HepG2 (cell line): ENCODE results near the gene KIAA0825. TPM values are rescaled to one million over a fixed set of nuclear protein-coding genes. Genes with fewer than 3 reads are reported as not detected.
A peak's percentile ranks its signal among the peaks of the same experiment; 100 is the strongest.

ENCODE experiments used
- ATAC-seq: fragments of 200-7000 bp; cut with Tn5 transposase; 3 replicates; pipeline ENCODE4 v1.9.1; 2020; ENCODE audit warnings: mild to moderate bottlenecking, moderate library complexity
- BruUV-seq: library from RNA; stranded (reverse); fragments of 400-500 nt; replicated peaks from 2 replicates; lab custom pipeline; 2021; lab: Mats Ljungman, UMichigan
- CTCF ChIA-PET: fragments of 300-600 bp; formaldehyde crosslinking; extraction: SDS; loops from one replicate; lab custom pipeline; 2021; ENCODE audit warnings: low total read pairs, inconsistent platforms, low intra/inter-chr PET ratio; lab: Yijun Ruan, JAX
- POLR2A ChIA-PET: fragments of 350-600 bp; sonication (Branson Sonifier 250); formaldehyde crosslinking; loops from one replicate; lab custom pipeline; 2020; ENCODE audit warnings: antibody characterized with exemption, inconsistent platforms; lab: Yijun Ruan, JAX
- DNase-seq: peaks from one replicate; pipeline ENCODE4 v3.0.0-alpha.2; 2015; ENCODE audit warnings: low spot score
- FAIRE-seq: peaks from 3 replicates; lab custom pipeline; 2011; peaks lifted over from hg19 to GRCh38; lab: Jason Lieb, UNC
- H2AFZ ChIP-seq: one replicate; pipeline ENCODE4 v1.6.1; 2011; ENCODE audit warnings: low read length, inconsistent platforms
- H3K27ac ChIP-seq: fragments of 300-600 bp; 3 replicates; pipeline ENCODE4 v1.8.0; 2011; ENCODE audit warnings: mixed run types, mild to moderate bottlenecking, mixed read lengths, low read length, inconsistent platforms; ENCODE audit not compliant: insufficient read depth; ENCODE audit errors: extremely low read length
- H3K27me3 ChIP-seq, 2 experiments: fragments of 200-600 bp in 1 of 2; 2 replicates in 1 of 2; 3 replicates in 1 of 2; pipeline versions ENCODE4 v1.6.0 to v1.8.0; 2011; ENCODE audit warnings: low read length in 2 of 2, mild to moderate bottlenecking in 2 of 2, moderate library complexity in 2 of 2, inconsistent platforms in 1 of 2; ENCODE audit not compliant: insufficient read depth in 2 of 2, control insufficient read depth in 1 of 2
- H3K36me3 ChIP-seq, 2 experiments: fragments of 200-600 bp in 1 of 2; replicated peaks in 1 of 2; 2 replicates in 1 of 2; 3 replicates in 1 of 2; pipeline versions ENCODE4 v1.5.1 to v1.8.0; 2011; ENCODE audit warnings: low read length in 2 of 2, inconsistent platforms in 1 of 2; ENCODE audit not compliant: insufficient read depth in 2 of 2, control insufficient read depth in 1 of 2
- H3K4me1 ChIP-seq: 2 replicates; pipeline ENCODE4 v1.5.1; 2012; ENCODE audit warnings: low read length, inconsistent platforms; ENCODE audit not compliant: insufficient read depth
- H3K4me2 ChIP-seq: 2 replicates; pipeline ENCODE4 v1.6.0; 2011; ENCODE audit warnings: low read depth, low read length, inconsistent platforms
- H3K4me3 ChIP-seq, 3 experiments: fragments of 200-600 bp in 1 of 3; sonication (generic), shearing (Covaris generic) in 1 of 3; replicated peaks in 1 of 3; 2 replicates each; pipeline ENCODE4 v1.5.1; 2011 to 2016; ENCODE audit warnings: low read length in 3 of 3, inconsistent platforms in 2 of 3, low read depth in 2 of 3, mild to moderate bottlenecking in 2 of 3, control low read depth in 1 of 3, mixed read lengths in 1 of 3; ENCODE audit not compliant: insufficient read depth in 1 of 3
- H3K79me2 ChIP-seq: one replicate; pipeline ENCODE4 v1.6.1; 2011; ENCODE audit warnings: low read length, inconsistent platforms; ENCODE audit not compliant: insufficient read depth
- H3K9ac ChIP-seq: 2 replicates; pipeline ENCODE4 v1.6.0; 2011; ENCODE audit warnings: mild to moderate bottlenecking, low read depth, low read length, inconsistent platforms; ENCODE audit not compliant: insufficient read depth
- H3K9me3 ChIP-seq: 2 replicates; pipeline ENCODE4 v1.5.1; 2012; ENCODE audit warnings: mild to moderate bottlenecking, low read length
- H4K20me1 ChIP-seq: 2 replicates; pipeline ENCODE4 v1.6.0; 2011; ENCODE audit warnings: inconsistent platforms, mild to moderate bottlenecking, low read length, moderate library complexity; ENCODE audit not compliant: insufficient read depth
- CTCF ChIP-seq: sonication (generic); formaldehyde crosslinking; IDR thresholded peaks from 2 replicates; pipeline ENCODE4 v1.5.0; 2020; ENCODE audit warnings: mild to moderate bottlenecking, missing genetic modification reagents, moderate library complexity
- HNRNPL ChIP-seq: fragments of 200-400 bp; formaldehyde crosslinking; IDR thresholded peaks from 2 replicates; pipeline ENCODE4 v1.6.1; 2017; ENCODE audit warnings: mild to moderate bottlenecking, low read depth, low read length
- MYNN ChIP-seq: sonication (generic); formaldehyde crosslinking; IDR thresholded peaks from 2 replicates; pipeline ENCODE4 v1.4.0; 2020; ENCODE audit warnings: mild to moderate bottlenecking, low read depth, missing genetic modification reagents
- STAG1 ChIP-seq: sonication (generic); formaldehyde crosslinking; IDR thresholded peaks from 2 replicates; pipeline ENCODE4 v1.4.0; 2020; ENCODE audit warnings: missing genetic modification reagents
- ZNF841 ChIP-seq: sonication (generic); formaldehyde crosslinking; IDR thresholded peaks from 2 replicates; pipeline ENCODE4 v1.8.1; 2023; ENCODE audit warnings: missing genetic modification reagents, borderline replicate concordance
- WGBS: methylation state at CpG from one replicate; pipeline ENCODE4 v1.1.6; 2017; ENCODE audit warnings: low lambda C conversion rate; 5-methylcytosine and 5-hydroxymethylcytosine counted together
- in situ Hi-C: cut with HindIII; loops from 2 replicates; pipeline ENCODE4 v1.10.0; 2017; ENCODE audit warnings: low pct_unique_long_range_greater_than_20kb; ENCODE audit not compliant: extremely low pct_ligation_motif_present
- intact Hi-C: fragments of 100-400 bp; cut with micrococcal nuclease; formaldehyde crosslinking; loops from one replicate; pipeline ENCODE4 v1.10.0; 2022; ENCODE audit not compliant: unreplicated experiment
- polyA plus RNA-seq, 8 experiments: library from polyadenylated mRNA; depleted of rRNA in 3 of 8; stranded (reverse) in 7 of 8; unstranded in 1 of 8; fragments of >200 nt; fragmentation: Illumina TruSeq in 4 of 8; extraction: Trizol in 4 of 8; gene quantifications; 2 replicates each; pipeline versions ENCODE4 v1.2.1 to v1.2.3, GENCODE V29; 2011 to 2016; ENCODE audit warnings: low read depth in 4 of 8, missing spikeins in 1 of 8, mixed read lengths in 1 of 8; ENCODE audit not compliant: insufficient read depth in 1 of 8
- total RNA-seq, 5 experiments: library from RNA; depleted of rRNA; stranded (reverse); fragments of >200 nt; fragmentation: Illumina TruSeq; extraction: Trizol; gene quantifications; 2 replicates each; pipeline ENCODE4 v1.2.3, GENCODE V29; 2016; ENCODE audit warnings: low read depth in 1 of 5

KIAA0825 gene
- total and polyA plus RNA-seq, 2 of the 13 experiments (the other 11 are each of a cell fraction or from before 2014, with no cell fraction given): 0.05 to 0.51 TPM

- Histone ChIP-seq H3K9ac (no peak overlapping the region), H3K79me2 (no peaks in the 10 kb centered on the region), H3K27ac (no peak overlapping the region), H3K4me2 (no peak overlapping the region), H3K9me3 (no peaks in the 10 kb centered on the region), H3K36me3 (no peaks in the 10 kb centered on the region), H2AFZ (no peak overlapping the region), H3K27me3 (no peaks in the 10 kb centered on the region; a peak in 1 of 5 replicates), H3K4me1 (no peaks in the 10 kb centered on the region), H4K20me1 (no peaks in the 10 kb centered on the region), H3K4me3 (no peak overlapping the region)
- in situ Hi-C loops (loop anchor here (5.0 kb wide), 1 partner anchor 124 kb away; no protein-coding TSS in a partner anchor), intact Hi-C loops (loop anchor here (1.0 kb wide), 1 partner anchor 125 kb away; no protein-coding TSS in a partner anchor)
- DNase-seq (peak; percentile 45), FAIRE-seq (peak; percentile 15), ATAC-seq (peak; percentile 43)
- TF ChIP-seq MYNN (CRISPR knock-in tag): no peak
- TF ChIP-seq STAG1: peak; percentile 49
- TF ChIP-seq CTCF: peak; percentile 46
- POLR2A ChIA-PET: no interaction called here
- BruUV-seq: no TSS peak
- CTCF ChIA-PET: interaction anchor here (0.7 to 1.4 kb wide), 2 partner anchors 80 to 124 kb away, joined by 3 to 7 read pairs; no protein-coding TSS in a partner anchor
- WGBS: 58% methylated on average over 2 of the region's 2 CpGs
These were observed 4.8 kb downstream of the KIAA0825 start for GRCh38 chr5:94613583-94613982.

GRCh38 chr5:94595281-94595840, 23.0 kb downstream of the KIAA0825 start:
- Histone ChIP-seq H3K27ac (no peak overlapping the region), H3K9ac (no peak overlapping the region), H3K9me3 (no peaks in the 10 kb centered on the region), H3K27me3 (no peaks in the 10 kb centered on the region), H3K4me1 (no peaks in the 10 kb centered on the region), H2AFZ (no peak overlapping the region), H3K36me3 (no peaks in the 10 kb centered on the region), H4K20me1 (no peaks in the 10 kb centered on the region), H3K4me2 (no peak overlapping the region), H3K79me2 (no peaks in the 10 kb centered on the region), H3K4me3 (no peak overlapping the region)
- WGBS: 20% methylated on average over 7 of the region's 7 CpGs
- ChIA-PET POLR2A (no interaction called here), CTCF (no interaction called here)
- BruUV-seq: no TSS peak
- FAIRE-seq (no peak), ATAC-seq (no peak), DNase-seq (no peak)
- intact Hi-C loops (no loop called here), in situ Hi-C loops (no loop called here)
- TF ChIP-seq HNRNPL: no peak
- peak; percentile 58; the same call in 1 of the 2 replicates for TF ChIP-seq ZNF841 (CRISPR knock-in tag)
